GM12872 (cell line): ENCODE data around the gene SLC4A5.

Source experiments
- CTCF ChIP-seq: IDR thresholded peaks from 3 replicates; pipeline ENCODE4 v1.5.1; 2011; ENCODE audit warnings: low read depth, mild to moderate bottlenecking, low read length, moderate library complexity; ENCODE audit not compliant: insufficient read depth

Gene SLC4A5

GRCh38 chr2:74373985-74374384 is 30.8 kb upstream of the SLC4A5 start:
- no peak for TF ChIP-seq CTCF

- no peak for TF ChIP-seq CTCF
These were observed 30.0 kb upstream of the SLC4A5 start for GRCh38 chr2:74373221-74373676.

GRCh38 chr2:74372674-74373073 is 29.5 kb upstream of the SLC4A5 start:
- no peak for TF ChIP-seq CTCF

- no peak for TF ChIP-seq CTCF
These were observed 28.2 kb upstream of the SLC4A5 start for GRCh38 chr2:74371421-74371820.

- no peak for TF ChIP-seq CTCF
These were observed 26.8 kb upstream of the SLC4A5 start for GRCh38 chr2:74369976-74370375.

GRCh38 chr2:74368499-74368898 is 25.3 kb upstream of the SLC4A5 start:
- no peak for TF ChIP-seq CTCF

GRCh38 chr2:74367789-74368188 is 24.6 kb upstream of the SLC4A5 start:
- TF ChIP-seq CTCF, result no peak

GRCh38 chr2:74366036-74366435 is 22.8 kb upstream of the SLC4A5 start:
- TF ChIP-seq CTCF, result no peak
